HG02759 (cell line): ENCODE results near the gene LCNL1.

ENCODE experiments used
- ATAC-seq: cut with Tn5 transposase; IDR thresholded peaks from one replicate; pipeline ENCODE4 v1.9.1; 2021; ENCODE audit warnings: mild to moderate bottlenecking, moderate library complexity; ENCODE audit not compliant: unreplicated experiment

The LCNL1 gene

GRCh38 chr9:137034709-137035506 lies 52.1 kb downstream of the LCNL1 start:
- ATAC-seq = peak; percentile 64
